Subcutaneous preadipocyte (primary cell): ENCODE measurements around the gene DNAJB4. TPM values are rescaled to one million over a fixed set of nuclear protein-coding genes. Genes with fewer than 3 reads are reported as not detected.

Experiments used
- small RNA-seq: library from RNA; depleted of rRNA; stranded (forward); fragments of <200 nt; gene quantifications from one replicate; pipeline ENCODE3, GENCODE V24; 2012
- total RNA-seq: library from RNA; depleted of rRNA; stranded (reverse); fragments of >200 nt; gene quantifications from 2 replicates; pipeline ENCODE4 v1.2.3, GENCODE V29; 2012

The DNAJB4 gene
- 29.4 and 37.7 TPM in 2 replicates for total RNA-seq

DNA sequence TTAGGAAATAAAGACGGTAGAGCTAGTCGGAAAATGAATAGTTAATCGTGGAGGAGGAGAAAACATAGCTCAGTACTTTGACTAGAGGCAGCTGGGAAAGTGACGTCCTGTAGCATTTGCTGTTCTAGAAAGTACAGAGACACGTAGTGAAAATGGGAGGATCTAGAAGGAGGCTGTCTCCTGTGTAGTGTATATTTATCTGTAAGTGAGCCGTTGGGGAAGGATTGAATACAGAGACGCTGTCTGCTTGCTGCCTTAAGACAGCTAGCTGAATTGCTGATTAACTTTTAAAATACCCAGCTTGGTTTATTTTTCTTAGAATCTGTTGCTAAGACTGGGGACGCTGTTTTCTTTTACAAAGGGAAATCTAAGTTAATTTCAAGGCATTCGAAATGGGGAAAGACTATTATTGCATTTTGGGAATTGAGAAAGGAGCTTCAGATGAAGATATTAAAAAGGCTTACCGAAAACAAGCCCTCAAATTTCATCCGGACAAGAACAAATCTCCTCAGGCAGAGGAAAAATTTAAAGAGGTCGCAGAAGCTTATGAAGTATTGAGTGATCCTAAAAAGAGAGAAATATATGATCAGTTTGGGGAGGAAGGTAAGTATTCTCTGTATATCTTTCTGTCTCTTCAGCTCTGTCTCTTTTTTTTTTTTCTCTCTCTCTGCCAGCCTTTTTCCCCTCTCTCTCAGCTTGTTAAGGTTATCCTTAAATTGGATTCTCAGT, at the start of gene DNAJB4:
DNAJB4 (plus strand) TSS at position 221 of the 729 bp plus-strand sequence; CDS start at position 393, 172 bp downstream.

DNA sequence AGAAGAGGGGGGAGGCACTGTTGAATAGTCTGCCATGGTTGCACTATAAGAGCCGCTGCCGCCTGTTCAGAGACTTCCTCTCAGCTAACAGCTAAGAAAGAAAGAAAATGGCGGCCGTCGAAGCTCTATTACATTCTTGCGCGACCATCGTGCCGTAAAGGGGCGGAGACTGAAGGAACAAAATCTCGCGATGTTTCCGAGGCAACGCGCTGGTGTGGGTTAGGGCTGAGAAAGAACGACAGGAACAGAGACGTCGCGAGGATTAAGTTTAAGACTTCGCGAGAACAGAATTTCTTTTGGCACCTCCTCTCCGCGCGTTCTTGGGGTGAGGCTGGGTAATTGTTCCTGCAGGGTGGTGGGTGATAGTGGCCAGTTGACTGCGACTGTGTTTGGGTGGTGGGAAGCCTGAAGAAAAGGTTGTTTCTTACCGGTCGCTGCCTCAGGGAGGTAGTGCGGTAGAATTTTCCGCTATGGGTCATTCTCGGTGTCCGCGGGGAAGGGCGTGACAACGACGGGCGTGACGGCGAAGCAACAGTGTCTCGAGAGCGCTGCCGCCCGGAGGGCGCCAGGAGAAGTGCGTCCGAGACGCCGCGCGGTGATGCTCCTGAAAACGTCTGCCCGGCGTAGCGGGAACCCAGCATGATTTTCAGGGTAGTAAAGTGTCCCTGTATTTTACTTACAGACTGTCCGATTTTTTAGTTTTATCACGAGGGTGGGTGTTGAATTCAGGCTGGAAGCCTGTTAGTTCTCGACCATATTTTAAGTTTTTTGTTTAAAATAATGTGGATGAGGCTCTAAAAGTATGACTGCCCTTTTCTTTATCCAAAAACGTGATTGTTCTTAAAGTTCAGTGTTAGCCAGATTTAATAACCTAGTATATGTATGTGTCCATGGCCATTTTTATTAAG, 25.5 kb upstream of the DNAJB4 start, which contains the start of gene FUBP1:
FUBP1 (minus strand) TSS at position 104 of the 908 bp plus-strand sequence; CDS start at position 36, 68 bp downstream.

DNA sequence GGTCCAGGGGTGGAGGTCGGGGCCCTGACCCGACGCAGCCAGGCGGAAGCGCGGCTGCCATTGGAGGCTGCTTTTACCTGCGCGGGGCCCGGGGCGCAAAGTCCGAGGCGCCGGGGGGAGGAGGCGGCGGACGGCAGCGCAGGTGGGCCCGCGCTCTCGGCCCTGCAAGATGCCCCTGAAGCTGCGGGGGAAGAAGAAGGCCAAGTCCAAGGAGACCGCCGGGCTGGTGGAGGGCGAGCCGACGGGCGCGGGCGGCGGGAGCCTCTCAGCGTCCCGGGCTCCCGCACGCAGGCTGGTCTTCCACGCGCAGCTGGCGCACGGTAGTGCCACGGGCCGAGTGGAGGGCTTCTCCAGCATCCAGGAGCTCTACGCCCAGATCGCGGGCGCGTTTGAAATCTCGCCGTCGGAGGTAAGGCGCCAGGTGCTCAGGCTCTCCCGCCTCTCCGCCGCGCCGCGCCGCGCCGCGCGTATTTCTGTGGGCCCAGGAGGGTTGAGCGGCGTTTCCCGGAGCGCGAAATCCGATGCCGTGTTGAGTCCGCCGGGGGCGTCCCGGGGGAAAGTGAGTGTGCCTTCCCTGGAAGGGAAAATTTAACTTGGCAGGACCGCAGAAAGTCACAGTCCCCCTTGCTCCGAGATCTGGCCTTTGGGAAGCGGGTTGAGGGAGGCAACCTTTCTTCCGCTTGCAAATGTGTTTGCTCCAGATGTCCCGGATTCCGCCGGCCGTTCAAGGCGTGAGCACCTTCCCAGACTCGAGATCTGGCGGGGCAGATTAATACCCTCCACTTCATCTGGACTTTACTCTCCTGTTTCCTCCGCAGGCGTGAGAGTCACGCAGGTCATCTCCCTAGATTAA, 41.4 kb downstream of the DNAJB4 start, which contains the start of gene GIPC2:
GIPC2 (plus strand) TSS at position 41 of the 853 bp plus-strand sequence; CDS start at position 170, 129 bp downstream.

Small RNA genes lying within 50 kb of the gene (small RNA-seq; reads per million reads assigned to genes)
- gene AC103591.3: 1.5 reads per million, percentile 72 among the genes with 10 or more reads in this experiment

Other genes with a start within 250 kb of the DNAJB4 start
- 91.9 and 98.1 TPM in 2 replicates for gene USP33, start 245.1 kb upstream of the DNAJB4 start, total RNA-seq
- gene MIGA1, start 225.3 kb upstream of the DNAJB4 start, total RNA-seq: 10.7 and 13.9 TPM in 2 replicates
- gene NEXN, start 116.3 kb upstream of the DNAJB4 start, total RNA-seq: 7.6 and 9.9 TPM in 2 replicates
- gene FUBP1, start 25.9 kb upstream of the DNAJB4 start, total RNA-seq: 92.2 and 149 TPM in 2 replicates
- gene GIPC2, start 41.0 kb downstream of the DNAJB4 start, total RNA-seq: 0.59 and 1.1 TPM in 2 replicates